GM12872 (cell line): Measurements from ENCODE around the gene ITGBL1.

ENCODE experiments used
- TF ChIP-seq, protein P1 (sequence below): IDR thresholded peaks from 3 replicates; pipeline ENCODE4 v1.5.1; 2011; ENCODE audit warnings: low read depth, mild to moderate bottlenecking, low read length, moderate library complexity; ENCODE audit not compliant: insufficient read depth

ITGBL1 gene

DNA sequence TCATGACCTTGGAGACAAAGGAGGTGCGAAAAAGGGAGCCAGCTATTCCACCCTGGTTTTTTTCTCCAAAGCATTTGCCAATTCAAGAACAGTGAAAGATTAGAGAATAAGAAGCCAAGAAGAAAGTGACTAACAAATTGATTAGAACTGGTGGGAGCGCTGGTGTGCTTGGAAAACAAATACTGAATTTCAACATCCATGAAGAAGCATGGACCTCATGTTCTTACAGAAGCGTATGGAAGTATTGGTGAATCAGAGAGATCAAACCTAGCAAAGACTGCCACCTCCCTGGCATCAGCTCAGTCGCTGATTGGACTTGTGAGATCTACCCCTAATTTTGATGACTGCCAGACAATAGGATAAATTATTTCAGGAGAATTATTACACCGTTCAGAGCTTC lies 195.3 kb downstream of the ITGBL1 start:
- TF ChIP-seq, protein P1, sequence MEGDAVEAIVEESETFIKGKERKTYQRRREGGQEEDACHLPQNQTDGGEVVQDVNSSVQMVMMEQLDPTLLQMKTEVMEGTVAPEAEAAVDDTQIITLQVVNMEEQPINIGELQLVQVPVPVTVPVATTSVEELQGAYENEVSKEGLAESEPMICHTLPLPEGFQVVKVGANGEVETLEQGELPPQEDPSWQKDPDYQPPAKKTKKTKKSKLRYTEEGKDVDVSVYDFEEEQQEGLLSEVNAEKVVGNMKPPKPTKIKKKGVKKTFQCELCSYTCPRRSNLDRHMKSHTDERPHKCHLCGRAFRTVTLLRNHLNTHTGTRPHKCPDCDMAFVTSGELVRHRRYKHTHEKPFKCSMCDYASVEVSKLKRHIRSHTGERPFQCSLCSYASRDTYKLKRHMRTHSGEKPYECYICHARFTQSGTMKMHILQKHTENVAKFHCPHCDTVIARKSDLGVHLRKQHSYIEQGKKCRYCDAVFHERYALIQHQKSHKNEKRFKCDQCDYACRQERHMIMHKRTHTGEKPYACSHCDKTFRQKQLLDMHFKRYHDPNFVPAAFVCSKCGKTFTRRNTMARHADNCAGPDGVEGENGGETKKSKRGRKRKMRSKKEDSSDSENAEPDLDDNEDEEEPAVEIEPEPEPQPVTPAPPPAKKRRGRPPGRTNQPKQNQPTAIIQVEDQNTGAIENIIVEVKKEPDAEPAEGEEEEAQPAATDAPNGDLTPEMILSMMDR: no peak

DNA sequence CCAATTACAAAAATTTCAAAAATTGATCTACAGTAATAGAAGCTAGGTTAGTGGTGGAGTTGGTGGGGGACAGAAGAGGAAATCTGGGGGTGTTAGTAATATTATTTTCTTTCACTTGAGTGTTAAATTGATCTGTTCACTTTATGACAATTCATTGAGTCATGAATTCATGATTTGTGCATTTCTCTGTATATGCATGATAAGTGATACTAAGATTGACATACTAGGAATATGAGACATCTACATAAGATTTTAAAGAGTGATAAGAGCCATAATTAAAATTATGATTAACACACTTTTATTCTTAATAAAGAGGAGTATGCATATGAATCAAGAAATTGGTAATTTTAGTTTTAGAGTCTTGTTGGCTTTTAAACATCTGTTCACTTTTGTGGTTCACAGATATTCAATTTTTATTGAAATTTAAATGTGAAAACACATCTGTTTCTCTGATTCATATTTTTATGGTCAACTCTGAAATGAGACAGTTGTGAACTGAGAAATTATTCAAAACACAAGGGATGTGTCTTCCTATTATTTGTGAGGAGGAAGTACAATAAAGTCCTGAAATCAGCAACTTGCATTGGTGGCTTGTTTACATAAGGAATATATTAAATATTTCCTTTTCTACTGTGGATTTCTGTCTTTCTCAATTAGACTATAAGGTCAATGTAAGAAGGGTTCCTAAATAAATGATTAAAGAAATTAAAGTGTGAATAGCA lies 196.5 kb downstream of the ITGBL1 start:
- TF ChIP-seq, protein P1: no peak

DNA sequence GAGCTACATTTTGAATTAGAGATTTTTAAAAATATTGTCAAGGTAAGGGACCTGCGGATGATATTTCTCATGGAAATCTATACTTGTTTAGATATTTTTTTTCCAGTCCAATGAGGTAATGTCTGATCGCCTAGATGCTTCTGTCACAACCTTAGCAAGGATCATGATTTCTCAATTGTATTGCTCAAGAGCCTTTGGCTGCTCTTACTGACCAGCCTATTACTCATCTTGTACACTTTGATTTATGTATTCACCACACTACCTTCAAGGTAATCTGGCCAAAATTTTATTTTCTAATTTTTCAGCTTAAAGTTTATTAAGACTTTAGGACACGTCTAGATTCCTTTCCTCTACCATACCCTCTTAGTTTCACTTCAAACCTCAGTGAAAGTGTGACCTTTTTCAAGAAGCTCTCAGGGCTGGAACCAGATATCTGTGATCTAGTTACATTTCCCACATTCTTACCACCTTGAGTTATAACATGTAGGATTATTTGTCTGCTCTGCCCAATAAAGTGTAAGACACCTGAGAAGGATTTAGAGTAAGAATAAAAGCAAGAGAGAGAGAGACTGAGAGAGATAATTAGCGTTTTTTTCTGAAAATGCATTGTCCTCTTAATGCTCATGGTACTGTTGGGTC lies 197.1 kb downstream of the ITGBL1 start:
- TF ChIP-seq, protein P1: no peak

DNA sequence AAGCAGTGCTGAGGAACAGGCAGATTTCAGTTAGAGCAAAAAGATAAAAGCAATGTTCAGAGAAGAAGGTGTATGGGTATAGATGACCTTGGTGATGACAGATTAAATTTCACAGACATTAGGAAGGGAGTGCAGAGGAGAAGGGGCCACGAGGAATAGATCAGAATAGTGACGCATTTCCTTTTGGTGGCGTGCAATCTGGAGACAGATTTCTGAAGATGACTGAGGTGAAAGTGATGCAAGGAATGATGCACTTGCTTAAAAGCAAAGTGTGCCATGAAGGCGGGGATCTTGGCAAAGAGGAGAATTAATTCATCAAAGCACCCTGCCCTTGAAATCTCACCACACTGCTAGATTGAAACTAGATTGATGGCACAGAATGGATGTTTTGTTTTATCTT lies 202.4 kb downstream of the ITGBL1 start:
- TF ChIP-seq, protein P1: no peak

DNA sequence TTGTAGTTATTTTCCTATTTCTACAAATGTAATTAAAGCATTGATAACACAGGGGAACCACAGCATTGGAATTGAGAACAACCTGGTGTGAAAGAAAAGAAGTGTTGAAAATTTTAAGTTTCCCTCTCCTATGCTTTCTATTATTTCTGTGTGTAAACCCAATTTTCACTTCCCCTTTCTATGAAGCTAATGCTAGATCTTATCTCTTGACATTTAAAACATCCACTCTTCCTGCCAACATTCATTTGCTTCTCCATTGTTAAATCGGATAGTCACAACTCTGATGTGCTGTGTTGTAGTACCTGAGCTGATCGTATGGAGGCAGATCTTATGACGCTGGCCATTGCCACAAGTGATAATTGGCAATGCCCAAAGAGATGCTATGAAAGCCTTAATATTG lies 203.0 kb downstream of the ITGBL1 start:
- TF ChIP-seq, protein P1: no peak

DNA sequence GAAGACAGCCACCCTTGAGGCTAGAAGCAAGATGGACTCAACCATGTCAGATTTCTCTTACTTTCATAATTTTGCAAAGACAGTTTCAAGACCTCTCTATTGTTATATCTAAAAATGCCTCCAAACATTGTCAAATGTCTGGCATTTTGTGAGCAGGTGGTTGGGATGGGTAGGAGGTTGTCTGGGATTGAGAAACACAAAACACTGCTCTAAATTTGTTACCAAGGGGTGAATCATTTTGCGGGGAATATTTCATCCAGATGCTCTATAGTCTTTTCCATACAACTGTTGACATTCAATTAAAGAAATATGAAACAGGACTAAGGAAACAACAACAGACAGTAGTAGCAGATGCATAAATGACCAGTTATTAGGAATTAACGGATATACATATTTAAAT lies 208.2 kb downstream of the ITGBL1 start:
- TF ChIP-seq, protein P1: no peak

DNA sequence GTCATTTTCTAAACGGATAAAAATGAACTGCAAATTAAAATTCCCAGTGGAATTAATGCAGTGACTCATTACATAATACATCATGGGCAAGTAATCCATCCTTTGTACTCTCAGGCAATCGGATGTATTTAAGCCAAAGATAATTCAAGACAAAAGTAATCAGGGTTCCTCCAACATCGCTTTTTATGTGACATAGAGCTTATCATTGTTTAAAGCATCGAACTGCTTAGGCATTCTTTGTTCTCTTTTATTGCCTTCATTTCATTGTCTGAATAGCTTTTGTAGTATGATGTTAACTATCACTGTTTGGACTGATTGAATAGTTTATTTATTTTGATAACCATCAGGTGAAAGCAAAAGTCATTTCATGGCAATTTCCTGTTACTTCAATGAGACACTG lies 209.4 kb downstream of the ITGBL1 start:
- TF ChIP-seq, protein P1: no peak
